HG03575 (cell line): ENCODE measurements around the gene IQCM.
"Not testable (repeated sequence)": the region's sequence is repeated elsewhere in the genome, so short reads cannot be mapped to it uniquely, and the experiment has no call there.

Experiments
- ATAC-seq: cut with Tn5 transposase; IDR thresholded peaks from one replicate; pipeline ENCODE4 v1.9.1; 2021; ENCODE audit not compliant: unreplicated experiment, insufficient number of reproducible peaks, low FRiP score; ENCODE audit errors: extremely low read depth

Gene IQCM

DNA sequence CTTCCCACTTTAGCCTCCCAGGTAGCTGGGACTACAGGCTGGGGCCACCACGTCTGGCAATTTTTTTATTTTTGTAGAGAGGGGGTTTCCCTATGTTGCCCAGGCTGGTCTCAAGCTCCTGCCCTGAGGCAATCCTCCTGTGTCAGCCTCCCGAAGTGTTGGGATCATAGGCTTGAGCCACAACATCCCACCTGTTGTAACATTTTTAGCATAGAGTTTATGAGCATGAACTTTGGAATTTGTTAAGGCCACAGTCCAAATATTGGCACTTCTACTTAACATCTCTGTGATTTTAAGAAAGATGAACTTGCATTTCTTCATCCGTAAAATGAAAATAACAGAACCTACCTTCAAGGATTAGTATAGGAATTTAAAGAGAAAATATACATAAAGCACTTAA, 445.6 kb downstream of the IQCM start:
- ATAC-seq = no peak

GRCh38 chr4:149353241-149353640, 462.4 kb downstream of the IQCM start:
- ATAC-seq = no peak

GRCh38 chr4:149349541-149349940, 466.1 kb downstream of the IQCM start:
- no peak for ATAC-seq

GRCh38 chr4:149347139-149347538, 468.5 kb downstream of the IQCM start:
- ATAC-seq = no peak

DNA sequence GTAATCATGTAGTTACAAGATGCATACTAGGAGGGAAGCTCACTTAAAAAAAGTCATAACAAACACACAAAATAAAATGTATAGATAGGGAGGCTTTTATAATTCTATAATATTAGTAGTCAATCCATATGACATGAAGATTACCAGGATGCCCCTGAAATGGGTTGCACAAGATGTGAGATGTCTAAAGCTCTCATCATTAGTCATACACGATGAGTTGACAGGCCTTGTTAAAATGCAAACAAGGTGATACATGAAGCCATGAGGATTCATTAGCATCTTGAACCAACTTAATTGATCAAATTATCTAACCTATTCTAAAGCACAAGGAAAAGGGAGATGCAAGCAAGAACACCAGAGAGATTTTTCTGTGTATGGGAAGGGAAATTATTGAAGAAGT, 470.2 kb downstream of the IQCM start:
- ATAC-seq = no peak

- ATAC-seq = no peak
Observed at GRCh38 chr4:149344436-149344835, 471.2 kb downstream of the IQCM start.

DNA sequence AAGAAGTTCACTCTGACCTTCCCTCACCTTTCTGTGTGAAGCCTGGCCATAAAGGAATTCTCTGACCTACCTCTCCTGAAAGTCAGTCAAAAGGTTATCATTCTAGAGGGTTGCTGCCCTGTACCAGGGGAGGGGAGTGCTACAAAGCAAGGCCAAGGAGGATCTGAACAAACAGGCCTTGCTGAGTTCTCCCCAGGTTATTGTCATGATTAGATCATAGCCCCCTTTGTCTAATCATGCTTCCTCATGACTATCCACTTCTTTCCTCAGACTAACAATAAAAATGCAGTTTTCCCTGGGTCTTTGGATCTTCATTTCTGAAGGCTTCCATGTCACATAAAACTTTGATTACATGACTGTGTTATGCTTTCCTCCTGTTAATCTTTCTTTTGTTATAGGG, 472.0 kb downstream of the IQCM start:
- no peak for ATAC-seq

DNA sequence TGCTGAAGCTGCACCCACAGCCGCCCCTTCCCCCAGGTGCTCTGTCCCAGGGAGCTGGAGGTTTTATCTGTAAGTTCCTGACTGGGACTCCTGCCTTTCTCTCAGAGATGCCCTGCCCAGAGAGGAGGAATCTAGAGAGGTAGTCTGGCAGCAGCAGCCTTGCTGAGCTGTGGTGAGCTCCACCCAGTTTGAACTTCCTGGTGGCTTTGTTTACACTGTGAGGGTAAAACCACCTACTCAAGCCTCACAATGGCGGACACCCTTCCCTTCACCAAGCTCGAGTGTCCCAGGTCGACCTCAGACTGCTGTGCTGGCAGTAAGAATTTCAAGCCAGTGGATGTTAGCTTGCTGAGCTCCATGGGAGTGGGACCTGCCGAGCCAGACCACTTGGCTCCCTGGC, 474.5 kb downstream of the IQCM start:
- not testable (repeated sequence) for ATAC-seq

GRCh38 chr4:149328161-149328560, 487.5 kb downstream of the IQCM start:
- no peak for ATAC-seq

DNA sequence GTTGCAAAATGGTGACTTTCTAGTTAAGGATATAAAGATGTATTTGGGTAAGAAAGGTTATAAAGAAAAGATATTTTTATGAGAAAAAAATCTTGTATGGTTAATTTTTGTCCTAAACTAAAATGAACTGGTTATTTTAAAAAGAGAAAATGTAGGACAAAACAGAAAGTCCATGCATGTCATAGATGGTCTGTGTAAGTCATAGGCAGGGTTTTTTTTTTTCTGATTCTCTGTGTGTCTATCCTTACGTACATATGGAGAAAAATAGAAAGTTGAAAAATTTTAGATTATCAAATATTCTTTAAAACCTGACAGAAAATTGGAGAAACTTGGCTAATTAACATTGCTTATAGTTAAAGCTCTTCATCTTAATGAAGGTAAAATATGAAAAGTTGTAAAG, 493.4 kb downstream of the IQCM start:
- ATAC-seq = no peak

GRCh38 chr4:149321438-149321837, 494.2 kb downstream of the IQCM start:
- ATAC-seq = no peak

DNA sequence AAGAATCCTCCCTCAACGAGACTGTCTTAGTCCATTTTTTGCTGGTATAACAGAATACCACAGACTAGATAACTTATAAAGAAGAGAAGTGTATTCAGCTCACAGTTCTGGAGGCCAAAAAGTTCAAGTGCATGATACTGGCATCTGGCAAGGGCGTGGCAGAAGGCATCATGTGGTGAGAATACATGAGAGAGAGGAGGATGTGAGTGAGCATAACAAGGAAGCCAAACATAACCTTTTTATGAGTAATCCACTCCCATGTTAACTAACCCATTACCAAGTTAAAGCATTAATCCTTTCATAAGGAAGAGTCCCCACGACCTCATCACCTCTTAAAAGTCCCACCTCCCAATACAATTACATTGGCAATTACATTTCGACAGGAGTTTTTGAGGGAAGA, 504.6 kb downstream of the IQCM start:
- no peak for ATAC-seq

DNA sequence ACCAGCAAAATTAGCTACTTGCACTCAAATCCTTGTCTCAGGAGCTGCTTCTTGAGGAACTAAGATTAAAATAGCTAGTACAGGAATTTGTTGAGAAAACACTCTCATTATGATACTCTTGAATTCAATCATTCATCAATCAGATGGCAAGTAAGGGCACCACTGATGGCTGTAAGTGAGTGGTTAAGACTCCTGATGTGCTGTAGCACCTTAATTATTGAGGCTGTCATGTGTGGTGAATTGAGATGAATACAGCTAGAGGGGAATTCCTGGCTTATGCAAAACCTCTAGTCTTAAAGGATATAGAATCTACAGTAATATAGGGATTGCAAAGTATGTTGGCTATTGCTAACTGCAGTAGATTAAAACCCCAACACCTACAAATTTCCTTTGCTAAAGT, 509.1 kb downstream of the IQCM start:
- no peak for ATAC-seq
